Vagina (tissue), 2 donors: ENCODE data around the gene WDR75.

ENCODE experiments used
- POLR2A ChIP-seq, 2 donors: fragments of 450-650 bp; IDR thresholded peaks; one replicate each; pipeline ENCODE4 v1.6.1; 2017; ENCODE audit warnings: antibody characterized with exemption in 2 of 2, mild to moderate bottlenecking in 2 of 2, moderate library complexity in 2 of 2
- POLR2AphosphoS5 ChIP-seq, 2 donors: sonication (generic); formaldehyde crosslinking; IDR thresholded peaks; one replicate each; pipeline ENCODE4 v1.9.0; 2017; ENCODE audit warnings: antibody characterized with exemption in 2 of 2, mild to moderate bottlenecking in 2 of 2, low read depth in 1 of 2; ENCODE audit not compliant: insufficient read depth in 1 of 2
- TF ChIP-seq, protein P1 (sequence below), 3 experiments: fragments of 450-650 bp in 2 of 3; fragments of 200-600 bp in 1 of 3; sonication (generic) in 1 of 3; IDR thresholded peaks; one replicate each; pipeline ENCODE4 v1.5.1; 2017 to 2019; ENCODE audit warnings: antibody characterized with exemption in 3 of 3, mild to moderate bottlenecking in 2 of 3, moderate library complexity in 2 of 3

DNA sequence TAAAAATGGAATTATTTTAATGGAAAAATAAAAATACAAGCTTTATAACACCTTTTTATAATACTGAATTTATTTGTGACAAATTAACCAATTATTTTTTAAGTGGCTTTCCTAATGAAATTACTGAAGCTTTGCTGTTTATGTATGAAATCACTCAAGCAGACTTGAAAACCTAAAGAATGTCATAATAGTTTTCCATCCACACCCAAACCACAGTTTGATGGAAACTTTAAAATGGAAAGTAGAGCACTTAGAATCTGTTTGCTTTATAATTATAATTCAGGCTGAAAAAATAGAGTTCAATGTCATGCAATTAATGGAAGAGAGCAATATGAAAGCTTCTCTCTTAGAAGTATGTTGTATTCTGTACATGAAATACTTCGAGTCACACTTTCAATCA is 31.6 kb upstream of the WDR75 start:
- no peak for TF ChIP-seq POLR2AphosphoS5 (IDR thresholded peaks at IDR 0.05; ENCODE audit: insufficient read depth in 1 of 2, low read depth in 1 of 2)
- TF ChIP-seq, protein P1, sequence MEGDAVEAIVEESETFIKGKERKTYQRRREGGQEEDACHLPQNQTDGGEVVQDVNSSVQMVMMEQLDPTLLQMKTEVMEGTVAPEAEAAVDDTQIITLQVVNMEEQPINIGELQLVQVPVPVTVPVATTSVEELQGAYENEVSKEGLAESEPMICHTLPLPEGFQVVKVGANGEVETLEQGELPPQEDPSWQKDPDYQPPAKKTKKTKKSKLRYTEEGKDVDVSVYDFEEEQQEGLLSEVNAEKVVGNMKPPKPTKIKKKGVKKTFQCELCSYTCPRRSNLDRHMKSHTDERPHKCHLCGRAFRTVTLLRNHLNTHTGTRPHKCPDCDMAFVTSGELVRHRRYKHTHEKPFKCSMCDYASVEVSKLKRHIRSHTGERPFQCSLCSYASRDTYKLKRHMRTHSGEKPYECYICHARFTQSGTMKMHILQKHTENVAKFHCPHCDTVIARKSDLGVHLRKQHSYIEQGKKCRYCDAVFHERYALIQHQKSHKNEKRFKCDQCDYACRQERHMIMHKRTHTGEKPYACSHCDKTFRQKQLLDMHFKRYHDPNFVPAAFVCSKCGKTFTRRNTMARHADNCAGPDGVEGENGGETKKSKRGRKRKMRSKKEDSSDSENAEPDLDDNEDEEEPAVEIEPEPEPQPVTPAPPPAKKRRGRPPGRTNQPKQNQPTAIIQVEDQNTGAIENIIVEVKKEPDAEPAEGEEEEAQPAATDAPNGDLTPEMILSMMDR (IDR thresholded peaks at IDR 0.05) = no peak
- TF ChIP-seq POLR2A (IDR thresholded peaks at IDR 0.05) = no peak
